Measurements from ENCODE around the gene TRHDE. TPM values are rescaled to one million over a fixed set of nuclear protein-coding genes. Genes with fewer than 3 reads are reported as not detected.

TRHDE gene
- total RNA-seq, 3 donors from 2014 or later: not detected

DNA sequence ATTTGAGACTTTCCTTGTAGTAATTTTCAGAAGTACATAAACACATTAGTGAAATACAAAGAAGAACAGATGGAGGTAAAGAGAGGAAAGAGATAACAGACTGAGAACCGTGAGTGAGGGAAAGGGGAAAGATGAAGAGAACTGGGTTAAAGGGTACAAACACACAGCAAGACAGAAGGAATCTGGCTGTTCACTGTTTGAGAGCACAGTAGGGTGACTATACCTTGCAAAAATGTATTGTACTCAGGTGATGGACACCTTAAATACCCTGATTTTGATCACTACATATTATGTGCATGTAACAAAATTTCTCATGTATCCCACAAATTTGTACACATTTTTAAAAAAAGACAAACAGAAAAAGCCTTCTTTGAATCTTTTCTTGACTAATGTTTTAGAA, 2.7 kb upstream of the TRHDE start:
- Mint-ChIP-seq H3K4me3 (no peak overlapping the region), H3K36me3 (ENCODE audit: insufficient read depth) (no peaks in the 10 kb centered on the region), H3K9me3 (no peaks in the 10 kb centered on the region), H3K27me3 (ENCODE audit: low read depth) (peaks cover 37% of the 10 kb centered on the region), H3K4me1 (ENCODE audit: low read depth) (peaks cover 6% of the 10 kb centered on the region)
- ATAC-seq: no peak
- DNase-seq: no peak

DNA sequence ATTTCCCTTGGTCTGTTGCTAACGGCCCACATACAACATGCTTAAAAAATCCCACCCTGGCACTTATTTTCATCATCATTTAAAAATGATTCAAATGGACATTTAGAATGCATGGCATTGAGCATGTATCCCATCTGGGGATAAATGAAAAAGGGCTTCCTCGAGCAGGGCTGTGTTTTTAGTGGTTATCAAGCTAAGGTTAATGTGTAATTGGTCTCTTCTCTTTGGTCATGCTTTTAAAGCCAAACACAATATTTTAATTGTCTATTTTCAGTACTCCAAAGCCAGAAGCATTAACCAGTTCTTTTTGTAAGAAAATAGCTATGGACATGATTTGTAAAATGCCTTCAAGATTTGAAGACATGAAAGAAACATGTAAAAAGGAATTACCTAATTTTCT, 1.9 kb upstream of the TRHDE start:
- Mint-ChIP-seq H3K4me3 (no peak overlapping the region), H3K27me3 (ENCODE audit: low read depth) (peaks cover 43% of the 10 kb centered on the region), H3K9me3 (no peaks in the 10 kb centered on the region), H3K36me3 (ENCODE audit: insufficient read depth) (no peaks in the 10 kb centered on the region), H3K4me1 (ENCODE audit: low read depth) (peaks cover 6% of the 10 kb centered on the region)
- no peak for ATAC-seq
- no peak for DNase-seq

DNA sequence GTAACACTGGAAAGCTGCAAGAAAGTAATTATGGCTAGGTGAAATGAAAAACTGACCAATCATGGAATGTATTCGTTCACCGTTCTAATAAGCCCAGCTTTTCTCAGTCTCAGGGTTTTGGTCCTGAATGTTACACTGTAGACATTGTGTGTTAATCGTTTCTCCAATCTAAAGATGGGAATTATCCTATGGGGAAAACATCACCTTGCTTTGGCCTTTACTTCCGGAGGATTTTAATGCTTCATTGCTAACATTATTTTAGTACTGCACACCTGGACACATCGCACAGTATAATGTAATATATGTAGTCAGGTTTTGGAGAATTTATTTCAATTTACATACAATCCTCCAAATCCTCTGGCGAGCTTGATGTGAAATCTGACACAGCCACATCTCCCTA, 1.2 kb upstream of the TRHDE start:
- Mint-ChIP-seq H3K9me3 (no peaks in the 10 kb centered on the region), H3K4me1 (ENCODE audit: low read depth) (peaks cover 6% of the 10 kb centered on the region), H3K4me3 (no peak overlapping the region), H3K36me3 (ENCODE audit: insufficient read depth) (no peaks in the 10 kb centered on the region), H3K27me3 (ENCODE audit: low read depth) (peaks cover 43% of the 10 kb centered on the region)
- DNase-seq: no peak
- ATAC-seq: no peak

DNA sequence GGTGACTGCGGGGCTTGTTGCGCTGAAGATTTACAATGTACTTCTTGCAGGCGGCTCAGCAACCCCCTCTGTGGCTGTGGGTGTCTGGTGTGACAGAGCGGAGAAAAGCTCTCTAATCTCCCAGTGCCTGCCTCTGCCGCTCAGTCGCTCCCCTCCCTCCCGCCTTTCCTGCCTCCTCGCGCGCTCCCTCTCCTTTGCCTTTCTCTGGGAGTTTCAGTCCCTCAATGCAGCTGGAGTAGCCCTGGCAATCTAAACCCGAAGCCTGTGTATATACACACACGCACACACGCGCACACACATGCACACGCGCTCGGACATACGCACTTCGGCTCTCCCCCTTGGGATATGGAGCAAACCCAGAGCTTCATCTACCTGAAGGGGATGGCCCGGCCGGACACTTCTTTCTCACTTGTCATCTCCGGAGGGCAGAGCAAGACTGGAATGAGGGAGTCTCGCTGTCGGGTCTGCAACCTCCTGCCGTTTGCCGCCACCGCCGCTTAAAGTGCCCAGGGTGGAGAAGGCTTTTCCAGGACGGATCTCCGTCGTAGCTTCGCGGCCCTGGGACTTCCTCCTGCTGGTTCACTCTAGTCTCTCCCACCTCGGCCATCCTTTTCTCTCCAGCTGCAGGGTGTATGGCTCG, 599 bp upstream of the TRHDE start:
- peak in 1 of 2 donors; percentile 18 for ATAC-seq
- Mint-ChIP-seq H3K36me3 (ENCODE audit: insufficient read depth) (no peaks in the 10 kb centered on the region), H3K4me1 (ENCODE audit: low read depth) (peaks cover 6% of the 10 kb centered on the region), H3K4me3 (no peak overlapping the region), H3K9me3 (no peaks in the 10 kb centered on the region), H3K27me3 (ENCODE audit: low read depth) (peaks cover 44% of the 10 kb centered on the region)
- DNase-seq: no peak

DNA sequence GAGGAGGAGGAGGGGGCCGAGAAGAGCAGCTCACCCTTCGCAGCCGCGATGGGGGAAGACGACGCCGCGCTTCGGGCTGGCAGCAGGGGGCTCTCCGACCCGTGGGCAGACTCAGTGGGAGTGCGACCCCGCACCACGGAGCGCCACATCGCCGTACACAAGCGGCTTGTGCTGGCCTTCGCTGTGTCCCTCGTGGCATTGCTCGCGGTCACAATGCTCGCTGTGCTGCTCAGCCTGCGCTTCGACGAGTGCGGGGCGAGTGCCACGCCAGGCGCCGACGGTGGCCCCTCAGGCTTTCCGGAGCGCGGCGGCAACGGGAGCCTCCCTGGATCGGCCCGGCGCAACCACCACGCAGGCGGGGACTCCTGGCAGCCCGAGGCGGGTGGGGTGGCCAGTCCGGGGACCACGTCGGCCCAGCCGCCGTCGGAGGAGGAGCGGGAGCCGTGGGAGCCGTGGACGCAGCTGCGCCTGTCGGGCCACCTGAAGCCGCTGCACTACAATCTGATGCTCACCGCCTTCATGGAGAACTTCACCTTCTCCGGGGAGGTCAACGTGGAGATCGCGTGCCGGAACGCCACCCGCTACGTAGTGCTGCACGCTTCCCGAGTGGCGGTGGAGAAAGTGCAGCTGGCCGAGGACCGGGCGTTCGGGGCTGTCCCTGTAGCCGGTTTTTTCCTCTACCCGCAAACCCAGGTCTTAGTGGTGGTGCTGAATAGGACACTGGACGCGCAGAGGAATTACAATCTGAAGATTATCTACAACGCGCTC, 745 bp downstream of the TRHDE start:
- Mint-ChIP-seq H3K36me3 (ENCODE audit: insufficient read depth) (no peaks in the 10 kb centered on the region), H3K4me3 (no peak overlapping the region), H3K4me1 (ENCODE audit: low read depth) (peaks cover 6% of the 10 kb centered on the region), H3K27me3 (ENCODE audit: low read depth) (peaks cover 45% of the 10 kb centered on the region), H3K9me3 (no peaks in the 10 kb centered on the region)
- DNase-seq: no peak
- ATAC-seq: peak in 1 of 2 donors; percentile 9

DNA sequence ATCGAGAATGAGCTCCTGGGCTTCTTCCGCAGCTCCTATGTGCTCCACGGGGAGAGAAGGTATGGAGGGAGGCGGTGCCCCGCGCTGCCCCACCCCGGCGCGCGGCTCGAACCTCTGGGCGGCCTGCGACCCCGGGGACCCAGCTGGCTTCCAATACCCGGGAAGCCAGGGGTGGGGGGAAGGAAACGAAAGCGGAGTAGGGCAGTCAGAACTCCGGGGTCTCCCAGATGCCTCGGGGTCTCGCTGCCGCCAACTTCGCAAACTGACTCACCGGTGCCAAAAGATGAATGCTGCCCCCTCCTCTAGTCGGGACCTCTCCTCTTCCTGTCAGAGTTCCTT, 1.3 kb downstream of the TRHDE start:
- Mint-ChIP-seq H3K27me3 (ENCODE audit: low read depth) (peaks cover 41% of the 10 kb centered on the region), H3K36me3 (ENCODE audit: insufficient read depth) (no peaks in the 10 kb centered on the region), H3K9me3 (no peaks in the 10 kb centered on the region), H3K4me3 (no peak overlapping the region), H3K4me1 (ENCODE audit: low read depth) (peaks cover 6% of the 10 kb centered on the region)
- DNase-seq (no peak), ATAC-seq (peak in 1 of 2 donors; percentile 13)

DNA sequence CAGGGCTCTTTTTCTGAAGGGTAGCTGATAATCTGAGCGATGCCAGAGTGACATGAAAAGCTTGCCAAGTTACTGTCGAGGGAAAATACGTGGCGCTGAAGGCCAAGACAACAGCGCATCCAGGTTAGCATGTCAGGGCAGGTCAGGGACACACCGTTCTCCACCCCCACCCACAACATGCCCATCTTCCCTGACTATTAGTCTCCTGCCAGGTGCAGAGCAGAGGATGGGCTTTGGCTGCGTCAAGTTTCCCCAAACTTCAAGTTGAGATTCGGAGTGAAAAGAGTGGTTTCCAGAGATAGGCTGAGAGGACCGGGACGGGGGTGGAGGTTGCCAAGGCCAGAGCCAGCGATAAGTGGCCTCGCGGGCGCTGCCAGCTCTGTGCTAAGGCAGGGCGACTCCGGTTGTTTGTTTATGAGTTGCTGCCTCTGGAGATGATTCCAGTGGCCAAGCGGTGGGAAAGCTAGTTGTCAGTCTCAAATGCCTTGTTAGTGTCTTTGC, 1.7 kb downstream of the TRHDE start:
- no peaks in the 10 kb centered on the region for H3K36me3 Mint-ChIP-seq (ENCODE audit: insufficient read depth)
- H3K9me3 Mint-ChIP-seq: no peaks in the 10 kb centered on the region
- DNase-seq (no peak), ATAC-seq (no peak)
- no peak overlapping the region for H3K4me3 Mint-ChIP-seq
- H3K4me1 Mint-ChIP-seq (ENCODE audit: low read depth): peaks cover 6% of the 10 kb centered on the region
- H3K27me3 Mint-ChIP-seq (ENCODE audit: low read depth): peaks cover 40% of the 10 kb centered on the region

DNA sequence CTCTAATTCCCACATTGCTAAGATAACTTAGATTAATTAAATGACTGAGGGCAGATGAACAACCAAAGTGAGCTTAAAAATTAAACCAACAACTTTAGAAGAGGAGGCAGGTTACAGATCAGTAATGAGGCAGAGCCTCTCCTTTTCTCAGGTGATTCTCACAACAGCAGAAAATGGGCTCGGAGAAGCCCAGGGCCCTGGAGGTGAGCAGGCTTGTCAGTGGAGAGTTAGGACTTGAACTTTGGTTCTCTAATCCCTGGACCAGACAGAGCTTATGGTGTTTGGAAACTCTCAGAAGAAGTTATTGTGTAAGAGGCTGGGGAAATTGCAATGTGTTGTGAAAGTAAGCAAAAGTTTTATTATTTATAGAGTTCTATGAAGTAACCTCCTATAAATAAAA, 2.8 kb downstream of the TRHDE start:
- ATAC-seq: no peak
- Mint-ChIP-seq H3K4me1 (ENCODE audit: low read depth) (peaks cover 6% of the 10 kb centered on the region), H3K27me3 (ENCODE audit: low read depth) (peaks cover 38% of the 10 kb centered on the region), H3K4me3 (no peak overlapping the region), H3K9me3 (no peaks in the 10 kb centered on the region), H3K36me3 (ENCODE audit: insufficient read depth) (no peaks in the 10 kb centered on the region)
- no peak for DNase-seq

DNA sequence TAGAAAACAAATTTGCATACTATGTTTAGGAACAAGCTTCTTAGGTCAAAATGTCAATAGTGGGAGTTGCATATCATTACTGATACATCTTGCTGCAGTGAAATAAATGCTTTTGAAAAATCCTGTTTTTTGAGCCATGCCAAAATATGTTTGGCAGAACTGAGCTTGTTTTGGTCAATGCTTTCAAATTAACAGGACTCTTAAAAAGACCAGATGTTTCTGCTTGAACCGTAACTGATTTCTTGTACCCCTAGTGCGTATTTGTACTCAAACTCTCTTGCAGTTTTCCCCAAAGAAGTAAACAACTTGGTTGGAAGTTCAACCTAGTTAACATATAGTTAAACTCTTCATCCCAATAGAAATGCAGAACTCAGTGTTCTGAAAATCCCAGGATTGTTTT, 3.4 kb downstream of the TRHDE start:
- Mint-ChIP-seq H3K9me3 (no peaks in the 10 kb centered on the region), H3K36me3 (ENCODE audit: insufficient read depth) (no peaks in the 10 kb centered on the region)

DNA sequence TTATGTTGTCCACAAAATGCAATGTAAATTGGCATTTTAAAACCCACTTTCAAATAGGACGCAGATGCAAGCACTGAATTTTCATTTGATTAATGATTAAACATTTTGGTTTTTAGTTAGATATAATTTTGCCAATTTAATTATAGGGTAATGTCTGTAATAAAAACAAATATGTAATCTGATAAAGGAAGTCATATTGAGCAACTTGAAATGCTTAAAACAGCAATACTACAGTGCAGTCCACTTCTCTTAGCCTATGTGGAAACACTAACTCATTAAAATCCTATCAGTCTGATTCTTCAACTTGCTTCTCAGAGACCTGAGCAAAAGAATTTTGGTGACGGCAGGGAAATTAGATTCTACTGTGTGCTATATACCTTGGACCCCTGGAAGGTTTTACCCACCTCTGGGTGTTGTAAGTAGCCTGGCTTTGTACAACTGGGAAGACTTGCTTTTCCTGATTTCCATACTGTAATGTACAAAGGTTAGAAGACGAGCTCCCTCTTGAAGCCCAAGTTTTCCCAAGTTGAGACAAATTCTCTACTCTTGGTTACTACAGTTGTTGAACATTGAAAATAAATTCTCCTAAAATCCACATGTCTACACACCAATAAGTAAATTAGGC, 4.1 kb downstream of the TRHDE start:
- ATAC-seq (no peak), DNase-seq (no peak)
- Mint-ChIP-seq H3K4me1 (ENCODE audit: low read depth) (peaks cover 6% of the 10 kb centered on the region), H3K36me3 (ENCODE audit: insufficient read depth) (no peaks in the 10 kb centered on the region), H3K4me3 (no peak overlapping the region), H3K9me3 (no peaks in the 10 kb centered on the region), H3K27me3 (ENCODE audit: low read depth) (peaks cover 28% of the 10 kb centered on the region)

More for the DNA sequence above, 3.4 kb downstream of the TRHDE start:
- DNase-seq (no peak), ATAC-seq (no peak)
- no peak overlapping the region for H3K4me3 Mint-ChIP-seq
- H3K27me3 Mint-ChIP-seq (ENCODE audit: low read depth): peaks cover 35% of the 10 kb centered on the region
- H3K4me1 Mint-ChIP-seq (ENCODE audit: low read depth): peaks cover 6% of the 10 kb centered on the region

DNA sequence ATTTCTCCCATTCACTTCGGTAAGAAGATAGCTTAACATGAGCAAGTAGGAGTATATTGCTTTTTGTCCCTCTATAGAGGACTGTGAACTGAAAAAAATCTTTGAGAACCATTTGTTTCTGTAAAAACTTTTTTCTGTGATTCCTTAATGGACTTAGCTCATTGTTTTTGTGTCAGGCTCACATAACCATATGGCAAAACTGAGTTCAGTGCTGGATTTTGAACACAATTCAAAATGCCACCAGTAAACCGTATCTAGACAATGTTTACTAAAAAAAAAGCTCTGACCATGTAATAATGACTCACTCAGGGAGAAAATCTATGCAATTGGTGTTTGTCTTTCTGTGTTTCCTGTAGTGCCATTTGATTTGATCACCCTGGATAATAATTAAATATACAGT, 5.2 kb downstream of the TRHDE start:
- no peak overlapping the region for H3K4me3 Mint-ChIP-seq
- H3K36me3 Mint-ChIP-seq (ENCODE audit: insufficient read depth): no peaks in the 10 kb centered on the region
- no peak for ATAC-seq
- no peak for DNase-seq
- H3K4me1 Mint-ChIP-seq (ENCODE audit: low read depth): no peaks in the 10 kb centered on the region
- H3K27me3 Mint-ChIP-seq (ENCODE audit: low read depth): peaks cover 20% of the 10 kb centered on the region
- no peaks in the 10 kb centered on the region for H3K9me3 Mint-ChIP-seq

DNA sequence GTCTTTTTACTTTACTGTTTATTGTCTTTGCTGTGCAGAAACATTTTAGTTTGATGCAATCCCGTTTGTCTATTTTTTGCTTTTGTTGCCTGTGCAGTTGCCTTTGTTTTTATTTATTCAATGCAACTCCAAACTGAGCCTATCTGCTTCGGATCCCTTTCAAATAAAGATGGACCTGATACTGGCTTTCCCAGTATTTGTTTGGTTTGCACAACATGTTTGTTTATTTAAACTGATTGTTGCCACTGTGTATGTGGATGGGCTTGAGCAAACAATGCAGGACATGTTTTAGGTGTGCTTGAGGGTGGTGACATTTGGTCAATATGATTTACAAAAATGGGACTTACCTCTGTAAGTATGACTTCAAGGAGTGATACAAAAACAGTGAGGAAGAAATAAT, 6.7 kb downstream of the TRHDE start:
- H3K36me3 Mint-ChIP-seq (ENCODE audit: insufficient read depth): no peaks in the 10 kb centered on the region
- H3K4me3 Mint-ChIP-seq: no peak overlapping the region
- no peaks in the 10 kb centered on the region for H3K9me3 Mint-ChIP-seq
- ATAC-seq: no peak
- DNase-seq: no peak
- H3K27me3 Mint-ChIP-seq (ENCODE audit: low read depth): peaks cover 13% of the 10 kb centered on the region
- no peaks in the 10 kb centered on the region for H3K4me1 Mint-ChIP-seq (ENCODE audit: low read depth)

DNA sequence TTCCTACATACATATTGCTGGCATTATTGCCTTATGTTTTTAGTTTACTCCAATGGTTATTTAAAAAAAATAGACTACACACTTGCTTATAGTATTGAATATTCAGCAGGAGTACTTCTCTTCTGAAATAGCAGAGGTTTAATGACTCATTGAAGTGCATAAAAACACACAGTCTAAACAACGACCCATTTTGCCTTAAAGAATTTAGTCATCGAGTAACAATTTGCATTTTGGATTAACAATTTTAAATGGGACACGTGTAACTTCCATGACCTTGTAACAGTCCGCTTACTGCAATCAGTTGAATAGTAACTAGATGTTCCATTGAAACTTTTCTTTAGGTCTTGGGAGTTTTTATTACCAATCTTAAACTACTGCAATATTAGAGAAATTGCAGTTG, 9.0 kb downstream of the TRHDE start:
- DNase-seq (no peak), ATAC-seq (no peak)
- Mint-ChIP-seq H3K9me3 (no peaks in the 10 kb centered on the region), H3K4me3 (no peak overlapping the region), H3K4me1 (ENCODE audit: low read depth) (no peaks in the 10 kb centered on the region), H3K27me3 (ENCODE audit: low read depth) (peaks cover 2% of the 10 kb centered on the region), H3K36me3 (ENCODE audit: insufficient read depth) (no peaks in the 10 kb centered on the region)

DNA sequence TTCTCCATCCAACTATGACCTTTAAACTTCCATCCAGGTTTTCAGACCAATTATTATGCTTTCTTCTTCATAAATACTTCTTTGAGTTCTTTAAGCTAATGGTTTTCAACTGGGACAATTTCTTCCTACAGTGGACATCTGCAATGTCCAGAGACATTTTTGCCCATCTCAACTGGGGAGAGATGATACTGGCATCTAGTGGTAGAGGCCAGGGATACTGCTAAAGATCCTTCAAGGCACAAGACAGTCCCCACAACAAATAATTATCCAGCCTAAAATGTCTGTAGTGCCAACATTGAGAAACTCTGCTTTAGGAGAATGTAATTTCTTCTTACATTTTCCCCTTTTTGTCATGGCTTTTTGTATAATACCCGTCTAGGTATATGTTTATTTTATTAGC, 10.6 kb downstream of the TRHDE start:
- Mint-ChIP-seq H3K4me1 (ENCODE audit: low read depth) (no peaks in the 10 kb centered on the region), H3K27me3 (ENCODE audit: low read depth) (no peaks in the 10 kb centered on the region), H3K4me3 (no peak overlapping the region), H3K9me3 (no peaks in the 10 kb centered on the region), H3K36me3 (ENCODE audit: insufficient read depth) (no peaks in the 10 kb centered on the region)
- no peak for ATAC-seq
- DNase-seq: no peak

DNA sequence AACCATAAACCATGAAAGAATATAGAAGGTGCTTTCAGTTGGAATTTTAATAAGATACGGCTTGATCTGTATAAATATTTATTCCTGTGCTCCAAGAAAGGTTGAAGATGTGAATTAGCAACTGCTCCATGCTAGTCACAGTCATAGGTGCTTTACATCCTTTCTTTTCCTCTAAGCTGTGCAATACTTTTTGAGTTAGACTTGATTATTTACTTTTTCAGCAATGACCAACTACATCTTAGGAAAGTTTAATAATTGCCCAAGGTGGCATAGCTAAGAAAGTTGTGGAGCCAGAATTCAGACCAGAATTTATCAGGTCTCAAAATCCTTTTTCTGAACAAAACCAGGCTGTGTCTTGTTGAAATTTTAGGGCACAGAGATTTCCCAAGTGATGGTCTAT, 13.7 kb downstream of the TRHDE start:
- ATAC-seq (no peak), DNase-seq (no peak)
- Mint-ChIP-seq H3K4me3 (no peak overlapping the region), H3K27me3 (ENCODE audit: low read depth) (no peaks in the 10 kb centered on the region), H3K36me3 (ENCODE audit: insufficient read depth) (no peaks in the 10 kb centered on the region), H3K9me3 (no peaks in the 10 kb centered on the region), H3K4me1 (ENCODE audit: low read depth) (no peaks in the 10 kb centered on the region)
